ENCODE results near the gene BAIAP3. TPM values are rescaled to one million over a fixed set of nuclear protein-coding genes. Genes with fewer than 3 reads are reported as not detected.
A peak's percentile ranks its signal among the peaks of the same experiment; 100 is the strongest.

BAIAP3 gene
- total RNA-seq, 2 experiments from 2014 or later: 3.4 to 3.9 TPM

DNA sequence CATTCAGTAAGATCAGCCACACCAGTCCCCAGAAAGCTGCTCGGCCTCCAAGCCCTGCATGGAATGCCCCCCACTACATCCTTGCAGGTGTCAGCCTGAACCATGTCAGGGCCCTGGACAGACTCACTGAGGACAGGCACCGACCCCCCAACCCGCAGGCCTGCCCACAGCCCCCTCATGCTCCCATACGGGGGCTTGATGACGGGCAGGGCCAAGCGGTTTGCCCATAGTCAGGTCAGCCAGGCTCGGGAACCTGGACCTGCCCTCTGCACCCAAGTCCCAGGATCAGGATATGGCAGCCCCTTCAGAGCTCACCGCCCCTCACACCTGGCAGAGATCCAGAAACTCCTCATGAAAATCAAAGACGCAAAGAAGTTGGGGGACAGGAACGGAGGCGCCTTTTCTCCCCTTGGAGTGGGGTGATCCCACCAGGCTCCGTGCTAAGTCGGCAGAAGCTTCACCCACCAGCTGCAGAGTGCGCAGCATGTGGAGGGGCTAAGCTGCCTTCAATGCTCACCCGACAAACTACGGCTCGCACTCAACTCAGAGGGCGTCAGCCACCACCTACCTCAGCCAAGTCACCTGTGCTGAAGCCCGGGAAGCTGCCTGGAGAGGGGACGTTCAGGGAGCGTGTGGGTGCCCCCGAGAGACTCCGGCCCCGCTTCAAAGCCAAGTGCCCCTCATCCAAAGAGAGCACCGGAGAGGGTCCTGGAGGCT is 44.8 kb downstream of the BAIAP3 start:
- POLR2A ChIA-PET: interaction anchor here (1.1 to 2.3 kb wide), 8 partner anchors 13 to 394 kb away, joined by 3 to 19 read pairs (median 4); partner anchors contain the start of genes EME2, MAPK8IP3, MRPS34 and UQCC4
- peaks cover 8% of the 10 kb centered on the region for H3K36me3 Mint-ChIP-seq (ENCODE audit: low read depth)
- peaks cover 20% of the 10 kb centered on the region for H3K4me1 Mint-ChIP-seq

DNA sequence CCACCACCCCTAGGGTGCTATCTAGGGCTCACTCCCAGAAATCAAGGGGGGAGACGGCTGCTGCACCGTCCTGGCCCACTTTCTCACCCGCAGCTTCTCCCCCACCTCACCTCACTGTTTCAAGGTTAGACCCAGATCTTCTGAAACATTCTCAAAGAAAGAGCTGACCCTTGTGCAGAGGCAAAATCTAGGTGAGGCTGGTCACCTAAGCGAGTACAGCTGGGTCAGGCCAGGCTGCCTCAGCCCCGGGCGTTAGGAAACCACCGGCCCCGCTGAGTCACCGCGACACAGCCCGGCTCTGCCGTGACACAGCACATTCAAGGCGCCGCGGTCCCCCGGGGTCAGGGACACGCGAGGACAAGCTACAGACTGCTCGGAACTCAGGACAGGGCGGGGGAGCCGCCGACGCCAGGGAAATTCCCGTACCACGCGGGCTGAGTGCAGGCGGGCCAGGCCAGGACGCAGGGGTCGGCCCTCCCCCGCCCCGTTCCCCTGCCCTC is 45.4 kb downstream of the BAIAP3 start:
- ChIA-PET CTCF (interaction anchor here (2.5 to 4.4 kb wide), 2 partner anchors 10 to 15 kb away, joined by 7 to 29 read pairs; no protein-coding TSS in a partner anchor), POLR2A (interaction anchor here (1.1 to 2.3 kb wide), 8 partner anchors 13 to 394 kb away, joined by 3 to 19 read pairs (median 4); partner anchors contain the start of genes EME2, MAPK8IP3, MRPS34 and UQCC4)
- Mint-ChIP-seq H3K4me1 (peaks cover 20% of the 10 kb centered on the region), H3K27me3 (no peaks in the 10 kb centered on the region), H3K27ac (peak overlapping the region; percentile 77), H3K36me3 (ENCODE audit: low read depth) (peaks cover 8% of the 10 kb centered on the region), H3K9me3 (no peaks in the 10 kb centered on the region), H3K4me3 (peak overlapping the region; percentile 75)
- peak; percentile 69 for DNase-seq

More for the DNA sequence above, 44.8 kb downstream of the BAIAP3 start:
- H3K27me3 Mint-ChIP-seq: no peaks in the 10 kb centered on the region
- H3K4me3 Mint-ChIP-seq: peak overlapping the region; percentile 75
- CTCF ChIA-PET: interaction anchor here (2.5 to 4.4 kb wide), 2 partner anchors 9 to 15 kb away, joined by 7 to 29 read pairs; no protein-coding TSS in a partner anchor
- no peaks in the 10 kb centered on the region for H3K9me3 Mint-ChIP-seq
- H3K27ac Mint-ChIP-seq: peak overlapping the region; percentile 77
- DNase-seq: no peak

DNA sequence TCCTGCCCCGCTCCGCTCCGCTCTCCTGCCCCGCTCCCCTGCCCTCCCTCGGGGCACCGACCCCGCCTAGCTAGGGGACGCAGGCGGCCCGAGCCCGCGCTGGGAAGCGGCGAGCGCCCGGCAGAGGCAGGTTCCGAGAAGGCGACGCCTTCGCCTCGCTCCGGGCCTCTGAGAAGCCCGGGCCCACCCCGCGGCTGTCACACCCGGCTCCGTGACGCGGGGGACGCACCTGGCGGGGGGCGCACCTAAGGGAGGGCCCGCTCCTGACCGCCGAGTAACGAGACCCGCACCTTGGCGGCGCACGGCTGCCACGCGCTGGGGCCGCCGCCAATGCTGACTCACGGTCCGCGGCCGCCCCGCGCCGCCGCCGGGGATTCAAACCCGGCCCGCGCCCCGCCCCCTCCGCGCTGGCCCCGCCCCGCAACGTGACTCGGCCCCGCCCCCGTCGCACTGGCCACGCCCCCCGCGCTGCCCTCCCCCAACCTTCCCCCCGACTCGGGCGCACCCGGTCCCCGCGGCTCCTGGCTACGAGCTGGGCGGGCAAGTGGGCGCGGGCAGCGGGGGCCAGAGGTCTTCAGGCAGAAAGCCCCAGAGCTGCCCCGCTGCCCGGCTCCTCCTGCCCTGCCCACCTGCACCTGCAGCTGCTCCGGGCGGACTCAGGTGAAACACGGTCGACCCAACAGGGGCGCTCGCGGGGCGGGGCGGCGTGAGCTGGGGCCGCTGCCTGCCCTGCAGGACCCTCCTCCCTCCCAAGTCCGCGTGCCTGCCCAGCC is 46.0 kb downstream of the BAIAP3 start:
- peak overlapping the region; percentile 47 for H3K27ac Mint-ChIP-seq
- peaks cover 20% of the 10 kb centered on the region for H3K4me1 Mint-ChIP-seq
- CTCF ChIA-PET: interaction anchor here (2.5 to 4.4 kb wide), 2 partner anchors 10 to 16 kb away, joined by 7 to 29 read pairs; no protein-coding TSS in a partner anchor

DNA sequence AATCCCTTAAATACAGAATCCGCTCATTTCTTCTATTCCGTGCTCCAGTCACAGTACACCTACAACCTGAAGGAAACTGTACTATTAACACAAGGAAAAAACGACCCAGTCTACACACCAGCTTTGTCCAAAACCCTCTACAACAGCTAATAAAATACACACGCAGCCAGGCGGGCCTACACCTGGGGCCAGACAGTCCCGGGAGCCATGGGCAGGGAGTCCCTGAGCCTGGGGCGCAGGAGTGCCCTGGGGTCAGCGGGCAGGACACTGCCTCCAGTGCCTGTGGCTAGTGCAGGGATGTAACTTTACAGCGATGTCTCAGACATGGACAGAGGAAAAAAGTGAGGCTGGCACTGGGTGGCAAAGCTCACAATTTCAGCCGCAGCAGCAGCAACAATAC is 46.8 kb downstream of the BAIAP3 start:
- Mint-ChIP-seq H3K9me3 (no peaks in the 10 kb centered on the region), H3K27ac (peak overlapping the region; percentile 47), H3K36me3 (ENCODE audit: low read depth) (peaks cover 10% of the 10 kb centered on the region), H3K4me3 (peak overlapping the region; percentile 71), H3K4me1 (peaks cover 20% of the 10 kb centered on the region), H3K27me3 (no peaks in the 10 kb centered on the region)
- POLR2A ChIA-PET: interaction anchor here (0.6 to 2.3 kb wide), 8 partner anchors 16 to 71 kb away, joined by 3 to 19 read pairs (median 4); partner anchors contain the start of genes UBE2I and UQCC4
- CTCF ChIA-PET: interaction anchor here (4.4 kb wide), 1 partner anchor 17 kb away, joined by 29 read pairs; no protein-coding TSS in a partner anchor
- DNase-seq: no peak

More for the DNA sequence above, 46.0 kb downstream of the BAIAP3 start:
- POLR2A ChIA-PET: interaction anchor here (0.6 to 2.3 kb wide), 13 partner anchors 14 to 393 kb away, joined by 3 to 19 read pairs (median 4); partner anchors contain the start of genes EME2, MAPK8IP3, MRPS34 and UBE2I
- Mint-ChIP-seq H3K36me3 (ENCODE audit: low read depth) (peaks cover 8% of the 10 kb centered on the region), H3K27me3 (no peaks in the 10 kb centered on the region), H3K4me3 (peak overlapping the region; percentile 71), H3K9me3 (no peaks in the 10 kb centered on the region)
- DNase-seq: peak; percentile 74

DNA sequence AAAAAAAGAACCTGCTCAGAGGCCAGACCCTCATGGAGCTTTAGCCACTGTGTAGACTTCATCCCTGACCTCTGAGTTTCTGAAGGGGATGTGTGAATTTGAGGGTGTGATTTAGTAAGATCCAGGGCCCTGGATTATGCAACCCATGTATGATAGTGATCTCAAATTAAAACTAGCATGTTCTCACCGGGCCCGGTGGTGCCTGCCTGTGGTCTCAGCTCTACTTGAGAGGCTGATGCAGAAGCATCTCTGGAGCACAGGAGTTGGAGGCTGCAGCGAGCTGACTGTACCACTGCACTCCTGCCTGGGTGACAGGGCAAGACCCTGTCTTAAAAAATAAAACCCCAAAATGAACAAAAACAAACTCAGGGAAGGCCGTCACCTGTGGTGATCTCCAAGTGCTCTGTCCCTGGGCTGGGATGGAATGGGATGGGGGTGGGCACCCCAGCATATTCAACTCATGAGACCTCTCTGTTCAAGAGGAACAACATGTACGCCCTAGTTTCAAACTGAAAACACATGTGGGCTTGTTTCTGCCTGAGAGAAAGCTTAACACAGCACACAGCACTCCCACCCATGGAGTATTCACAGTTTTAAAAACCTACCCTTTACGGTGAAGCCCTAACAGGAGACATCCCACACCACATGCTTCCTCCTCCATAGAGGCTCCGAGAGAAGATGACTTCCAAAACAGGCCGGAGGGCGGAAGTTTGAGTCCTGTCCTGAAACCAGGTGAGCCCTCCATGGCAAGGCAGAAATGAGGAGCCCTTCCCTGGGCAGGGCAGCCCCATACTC is 48.4 kb downstream of the BAIAP3 start:
- H3K4me3 Mint-ChIP-seq: no peak overlapping the region
- ChIA-PET POLR2A (no interaction called here), CTCF (interaction anchor here (0.6 to 4.4 kb wide), 2 partner anchors 13 to 18 kb away, joined by 3 to 29 read pairs; no protein-coding TSS in a partner anchor)
- H3K36me3 Mint-ChIP-seq (ENCODE audit: low read depth): peaks cover 8% of the 10 kb centered on the region
- H3K27me3 Mint-ChIP-seq: no peaks in the 10 kb centered on the region
- H3K4me1 Mint-ChIP-seq: peaks cover 20% of the 10 kb centered on the region
- no peak for DNase-seq
- no peak overlapping the region for H3K27ac Mint-ChIP-seq
- H3K9me3 Mint-ChIP-seq: no peaks in the 10 kb centered on the region

DNA sequence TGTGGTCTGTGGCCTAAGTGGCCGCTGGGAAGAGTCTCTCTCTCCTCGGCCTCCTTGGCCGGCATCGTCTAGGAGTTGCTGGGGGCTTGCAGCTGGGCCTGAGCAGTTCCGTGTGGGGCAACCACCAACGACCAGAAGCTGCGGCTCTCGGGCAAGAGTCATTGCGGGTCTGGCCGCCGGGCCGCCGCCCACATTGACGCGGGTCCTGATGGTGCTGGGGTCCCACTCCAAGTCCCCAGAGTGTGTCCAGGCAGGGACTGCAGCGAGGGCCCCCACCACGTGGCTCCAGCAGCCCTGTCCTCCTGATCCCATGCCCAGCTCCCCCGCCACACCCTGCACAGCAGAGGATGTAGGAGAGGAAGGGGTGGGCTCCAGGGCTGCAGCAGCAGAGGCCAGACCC is 50.1 kb downstream of the BAIAP3 start:
- H3K4me1 Mint-ChIP-seq: peaks cover 10% of the 10 kb centered on the region
- H3K27me3 Mint-ChIP-seq: no peaks in the 10 kb centered on the region
- ChIA-PET POLR2A (no interaction called here), CTCF (interaction anchor here (0.6 kb wide), 1 partner anchor 11 kb away, joined by 3 read pairs; no protein-coding TSS in a partner anchor)
- H3K36me3 Mint-ChIP-seq (ENCODE audit: low read depth): peaks cover 8% of the 10 kb centered on the region
- DNase-seq: no peak
- H3K4me3 Mint-ChIP-seq: no peak overlapping the region
- H3K27ac Mint-ChIP-seq: no peak overlapping the region
- no peaks in the 10 kb centered on the region for H3K9me3 Mint-ChIP-seq

DNA sequence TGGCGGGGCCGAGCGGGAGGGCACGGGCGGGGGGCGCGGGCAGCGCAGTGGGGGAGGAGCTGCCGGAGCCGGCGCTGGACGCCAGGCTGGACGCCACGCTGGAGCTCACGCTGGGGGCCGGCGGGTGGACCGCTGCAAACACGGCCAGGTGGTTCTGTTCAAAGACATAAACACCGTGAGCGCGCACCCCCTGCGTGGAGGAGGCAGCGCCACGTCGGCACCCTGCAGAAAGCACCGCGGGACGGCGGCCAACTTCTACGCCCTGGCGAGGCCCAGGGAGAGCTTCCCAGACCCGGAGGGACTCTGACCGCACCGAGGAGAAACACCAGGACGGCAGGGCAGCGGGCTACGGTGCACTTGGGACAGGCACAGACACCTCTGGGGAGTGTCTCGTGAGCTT is 51.8 kb downstream of the BAIAP3 start:
- Mint-ChIP-seq H3K4me1 (peaks cover under 1% of the 10 kb centered on the region), H3K36me3 (ENCODE audit: low read depth) (peaks cover 6% of the 10 kb centered on the region), H3K27ac (no peak overlapping the region), H3K9me3 (no peaks in the 10 kb centered on the region), H3K4me3 (no peak overlapping the region), H3K27me3 (no peaks in the 10 kb centered on the region)
- POLR2A ChIA-PET: no interaction called here
- CTCF ChIA-PET: no interaction called here
- no peak for DNase-seq

DNA sequence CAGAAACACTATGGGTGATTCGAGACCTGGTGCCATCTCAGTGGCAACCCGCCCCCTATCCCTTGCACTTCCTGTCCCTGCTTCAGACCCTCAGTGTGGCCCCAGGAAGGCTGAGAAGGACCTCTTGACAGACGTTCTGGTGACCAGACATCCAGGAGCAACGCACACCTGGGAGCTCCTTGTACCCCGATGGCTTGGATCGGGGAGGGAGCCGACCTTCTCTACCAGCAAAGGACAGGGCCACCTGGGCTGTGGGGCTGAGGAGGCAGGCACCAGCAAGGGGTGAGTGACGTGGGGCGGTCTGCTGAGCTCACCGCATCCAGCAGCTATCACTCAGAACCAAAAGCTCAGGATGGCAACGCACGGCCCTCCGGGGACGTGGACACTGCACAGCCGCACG is 53.9 kb downstream of the BAIAP3 start:
- Mint-ChIP-seq H3K27ac (no peak overlapping the region), H3K4me3 (no peak overlapping the region), H3K9me3 (no peaks in the 10 kb centered on the region), H3K4me1 (no peaks in the 10 kb centered on the region), H3K36me3 (ENCODE audit: low read depth) (peaks cover 3% of the 10 kb centered on the region), H3K27me3 (no peaks in the 10 kb centered on the region)
- POLR2A ChIA-PET: no interaction called here
- DNase-seq: no peak
- CTCF ChIA-PET: no interaction called here

DNA sequence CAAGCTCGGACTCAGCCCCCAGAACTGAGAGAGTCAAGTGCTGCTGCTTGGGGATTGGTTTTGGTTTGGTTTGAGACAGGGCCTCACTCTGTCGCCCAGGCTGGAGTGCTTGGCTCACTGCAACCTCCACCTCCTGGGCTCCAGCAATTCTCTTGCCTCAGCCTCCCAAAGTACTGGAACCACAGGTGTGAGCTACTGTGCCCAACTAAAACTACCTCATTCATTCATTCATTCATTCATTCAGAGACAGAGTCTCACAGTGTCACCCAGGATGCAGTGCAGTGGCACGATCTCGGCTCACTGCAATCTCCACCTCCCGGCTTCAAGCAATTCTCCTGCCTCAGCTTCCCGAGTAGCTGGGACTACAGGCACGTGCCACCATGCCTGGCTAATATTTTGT is 56.3 kb downstream of the BAIAP3 start:
- DNase-seq: no peak
- CTCF ChIA-PET: interaction anchor here (0.6 kb wide), 1 partner anchor 10 kb away, joined by 3 read pairs; no protein-coding TSS in a partner anchor
- H3K27me3 Mint-ChIP-seq: no peaks in the 10 kb centered on the region
- H3K36me3 Mint-ChIP-seq (ENCODE audit: low read depth): peaks cover 2% of the 10 kb centered on the region
- no peak overlapping the region for H3K4me3 Mint-ChIP-seq
- no peaks in the 10 kb centered on the region for H3K4me1 Mint-ChIP-seq
- POLR2A ChIA-PET: no interaction called here
- no peak overlapping the region for H3K27ac Mint-ChIP-seq
- no peaks in the 10 kb centered on the region for H3K9me3 Mint-ChIP-seq

DNA sequence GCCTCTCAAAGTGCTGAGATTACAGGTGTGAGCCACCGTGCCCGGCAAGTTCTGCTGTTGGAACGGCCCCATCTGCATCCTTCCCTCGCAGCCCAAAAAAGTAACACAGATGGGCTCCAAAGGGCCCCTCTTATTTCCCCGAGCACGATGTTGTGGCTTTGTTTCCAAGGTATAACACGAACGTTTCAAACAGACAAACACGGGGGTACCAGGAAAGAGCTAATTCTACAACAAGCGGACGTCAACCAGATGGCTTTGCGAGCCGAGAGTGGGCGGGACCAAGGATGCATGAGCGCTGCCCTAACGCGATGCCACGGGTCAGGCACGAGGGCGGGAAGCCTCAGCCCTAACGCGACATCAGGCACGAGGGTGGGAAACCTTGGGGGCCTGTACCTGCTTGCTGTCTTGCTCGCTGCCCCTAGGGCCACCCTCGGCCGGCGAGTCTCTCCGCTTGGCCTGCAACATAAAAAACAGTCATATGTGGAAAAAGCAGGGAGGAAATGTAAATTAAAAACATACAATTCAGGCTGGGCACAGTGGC is 56.9 kb downstream of the BAIAP3 start:
- Mint-ChIP-seq H3K9me3 (no peaks in the 10 kb centered on the region), H3K27ac (no peak overlapping the region), H3K27me3 (no peaks in the 10 kb centered on the region), H3K4me1 (no peaks in the 10 kb centered on the region), H3K36me3 (ENCODE audit: low read depth) (no peaks in the 10 kb centered on the region), H3K4me3 (no peak overlapping the region)
- POLR2A ChIA-PET: no interaction called here
- CTCF ChIA-PET: no interaction called here
- DNase-seq: no peak

DNA sequence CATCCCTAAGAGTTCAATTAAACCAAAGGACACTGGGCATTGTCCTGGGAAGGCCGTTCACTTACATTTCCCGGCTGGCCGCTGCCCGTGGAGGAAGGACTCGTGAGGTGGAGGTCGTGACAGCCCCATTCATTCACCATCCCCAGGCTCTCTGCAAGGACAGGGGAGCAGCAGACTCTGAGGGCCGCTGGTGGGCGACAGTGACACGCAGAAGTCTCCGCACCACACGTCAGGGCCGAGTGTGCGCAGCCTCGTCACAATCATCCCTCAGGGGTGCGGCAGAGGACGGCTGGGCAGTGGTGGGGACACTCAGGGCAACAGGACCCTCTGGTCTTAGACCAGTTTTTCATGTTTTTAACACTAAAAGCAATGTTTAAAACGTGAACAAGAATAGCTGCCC is 59.4 kb downstream of the BAIAP3 start:
- Mint-ChIP-seq H3K27ac (no peak overlapping the region), H3K27me3 (no peaks in the 10 kb centered on the region), H3K4me1 (no peaks in the 10 kb centered on the region), H3K9me3 (no peaks in the 10 kb centered on the region), H3K4me3 (no peak overlapping the region), H3K36me3 (ENCODE audit: low read depth) (peaks cover 2% of the 10 kb centered on the region)
- ChIA-PET CTCF (no interaction called here), POLR2A (no interaction called here)
- no peak for DNase-seq

DNA sequence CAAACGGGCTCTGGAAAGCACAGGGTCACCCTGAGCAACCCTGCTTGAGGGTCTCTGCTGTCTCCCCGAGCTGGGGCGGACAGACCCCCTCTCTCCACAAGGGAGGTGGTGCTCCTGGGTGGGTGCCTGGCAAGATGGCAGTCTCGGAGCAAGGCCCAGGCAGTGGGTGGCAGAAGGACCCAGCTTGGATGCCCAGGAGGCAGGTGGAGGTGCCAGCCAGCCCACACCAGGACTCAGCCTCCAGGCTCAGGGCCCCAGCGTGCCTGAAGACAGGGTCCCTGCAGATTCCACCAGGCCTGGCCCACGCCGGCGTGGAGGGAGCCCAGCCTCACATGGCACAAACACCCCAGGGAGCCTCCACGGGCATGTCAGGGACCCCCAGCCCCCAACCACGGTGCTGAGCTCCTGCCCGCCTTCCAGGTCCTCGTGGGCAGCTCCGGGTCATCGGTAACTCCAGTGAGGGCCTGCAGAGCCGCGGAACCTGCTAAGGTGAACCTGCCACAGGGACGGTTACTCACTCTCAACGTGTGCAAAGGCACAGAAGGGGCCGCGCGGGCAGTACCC is 60.2 kb downstream of the BAIAP3 start:
- Mint-ChIP-seq H3K27ac (no peak overlapping the region), H3K27me3 (no peaks in the 10 kb centered on the region), H3K36me3 (ENCODE audit: low read depth) (peaks cover 2% of the 10 kb centered on the region), H3K9me3 (no peaks in the 10 kb centered on the region), H3K4me1 (no peaks in the 10 kb centered on the region), H3K4me3 (no peak overlapping the region)
- ChIA-PET CTCF (no interaction called here), POLR2A (no interaction called here)
- DNase-seq: no peak
